Suppressor macrophage (primary cell): ENCODE measurements around the gene ANXA6.
"Not testable (repeated sequence)": the region's sequence is repeated elsewhere in the genome, so short reads cannot be mapped to it uniquely, and the experiment has no call there.

Source experiments
- DNase-seq, 4 experiments: peaks; one replicate each; pipeline ENCODE4 v3.0.0-alpha.2; 2020 to 2022
- total RNA-seq, 17 experiments: gene quantifications; one replicate each; lab custom pipeline; 2026; ENCODE audit warnings: mixed read lengths in 6 of 17, inconsistent platforms in 3 of 17; lab: John Stamatoyannopoulos, UW

ANXA6 gene
- total RNA-seq, result 91.4 to 202 (median 141) reads per million in 17 experiments

DNA sequence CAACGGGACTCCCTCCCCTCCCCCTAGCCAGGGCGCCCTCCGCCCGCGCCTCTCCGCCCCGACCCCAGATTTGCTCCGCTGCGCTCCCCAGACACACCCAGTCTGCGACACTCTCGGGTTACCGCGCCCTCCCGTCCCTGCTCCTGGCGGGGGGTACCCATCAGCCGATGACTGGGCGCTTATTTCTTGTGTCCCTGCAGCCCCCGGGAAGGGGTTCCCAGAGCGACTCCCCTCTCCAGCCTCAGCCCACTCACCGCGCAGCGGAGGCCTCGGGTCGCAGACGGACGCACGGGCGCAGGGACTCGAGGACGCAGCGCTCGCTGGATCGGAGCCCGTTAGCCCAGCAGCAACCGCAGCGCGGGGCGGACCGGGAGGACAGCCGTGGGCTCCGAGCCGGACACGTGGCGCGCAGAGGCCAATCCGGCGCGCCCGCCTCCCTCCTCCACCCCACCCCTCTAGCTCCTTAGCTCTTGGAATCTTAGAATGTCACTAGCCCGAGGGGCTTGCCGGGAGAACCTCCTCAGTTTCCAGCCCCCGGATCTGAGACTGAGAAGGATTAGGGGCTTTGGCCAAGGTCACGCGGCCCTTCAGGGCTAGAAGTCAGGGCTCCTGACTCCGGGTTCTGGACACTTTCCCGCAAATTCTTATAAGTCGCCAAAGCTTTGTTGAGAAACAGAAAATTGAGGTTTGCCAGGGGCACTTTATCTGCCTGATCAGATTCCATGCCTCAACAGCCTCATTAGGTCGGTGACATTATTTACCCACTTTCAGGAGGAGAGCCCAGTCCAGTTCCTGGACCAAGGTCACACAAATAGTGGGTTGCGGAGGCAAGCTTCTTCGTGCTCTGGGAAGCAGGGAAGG is at the start of gene ANXA6:
TSS of gene ANXA6 (minus strand) at position 354 of the 861 bp plus-strand sequence. CDS start 9,878 bp downstream, outside the sequence.
- peak; percentile 86 to 94 (median 89) for DNase-seq

- DNase-seq, result no peak
These were observed 47.8 kb upstream of the ANXA6 start for GRCh38 chr5:151205411-151205810.

DNA sequence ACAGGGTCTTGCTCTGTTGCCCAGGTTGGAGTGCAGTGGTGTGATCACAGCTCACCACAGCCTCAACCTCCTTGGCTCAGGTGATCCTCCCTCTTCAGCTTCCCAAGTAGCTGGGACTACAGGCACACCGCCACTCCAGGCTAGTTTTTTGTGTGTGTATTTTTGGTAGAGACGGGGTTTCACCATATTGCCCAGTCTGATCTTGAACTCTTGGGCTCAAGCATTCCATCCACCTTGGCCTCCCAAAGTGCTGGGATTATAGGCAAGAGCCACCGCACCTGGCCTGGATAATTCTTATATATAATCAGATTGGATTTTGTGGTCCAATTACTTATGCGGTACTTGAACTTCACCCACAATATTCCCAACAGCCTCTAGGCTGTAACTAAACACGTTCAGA is 46.5 kb upstream of the ANXA6 start:
- DNase-seq, result no peak

GRCh38 chr5:151202381-151203139 is 45.0 kb upstream of the ANXA6 start:
- peak; percentile 19 to 61 (median 47) for DNase-seq

DNA sequence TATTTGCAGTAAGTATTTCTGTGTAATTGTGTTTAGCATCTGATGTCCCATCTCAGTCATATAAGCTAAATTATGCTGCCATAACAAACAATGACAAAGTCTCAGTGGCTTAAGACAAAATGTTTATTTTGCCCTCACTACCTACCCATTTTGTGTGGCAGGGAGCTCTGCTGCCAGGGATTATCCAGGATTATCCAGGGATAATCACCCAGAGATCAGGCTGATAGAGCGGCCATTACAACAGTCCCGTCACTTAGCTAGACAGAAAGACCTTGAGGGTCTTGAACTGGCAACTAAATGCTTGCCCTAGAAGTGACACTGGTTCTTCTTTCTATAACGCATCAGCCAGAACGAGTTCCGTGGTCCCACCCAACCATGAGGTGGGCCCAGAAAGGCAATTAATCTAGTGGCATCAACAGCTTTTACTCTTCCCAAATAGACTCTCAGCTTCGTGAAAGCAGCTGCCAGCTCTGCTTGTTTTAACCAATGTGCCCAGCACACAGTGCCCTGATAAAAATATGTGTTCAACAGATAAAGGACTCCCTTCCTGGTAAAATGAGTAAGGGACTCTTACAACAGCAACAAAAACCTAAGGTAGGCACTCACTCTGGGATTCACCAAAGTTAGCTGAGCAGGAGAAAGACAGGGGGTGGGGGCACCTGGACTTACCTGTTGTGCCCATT is 43.5 kb upstream of the ANXA6 start:
- no peak for DNase-seq

DNA sequence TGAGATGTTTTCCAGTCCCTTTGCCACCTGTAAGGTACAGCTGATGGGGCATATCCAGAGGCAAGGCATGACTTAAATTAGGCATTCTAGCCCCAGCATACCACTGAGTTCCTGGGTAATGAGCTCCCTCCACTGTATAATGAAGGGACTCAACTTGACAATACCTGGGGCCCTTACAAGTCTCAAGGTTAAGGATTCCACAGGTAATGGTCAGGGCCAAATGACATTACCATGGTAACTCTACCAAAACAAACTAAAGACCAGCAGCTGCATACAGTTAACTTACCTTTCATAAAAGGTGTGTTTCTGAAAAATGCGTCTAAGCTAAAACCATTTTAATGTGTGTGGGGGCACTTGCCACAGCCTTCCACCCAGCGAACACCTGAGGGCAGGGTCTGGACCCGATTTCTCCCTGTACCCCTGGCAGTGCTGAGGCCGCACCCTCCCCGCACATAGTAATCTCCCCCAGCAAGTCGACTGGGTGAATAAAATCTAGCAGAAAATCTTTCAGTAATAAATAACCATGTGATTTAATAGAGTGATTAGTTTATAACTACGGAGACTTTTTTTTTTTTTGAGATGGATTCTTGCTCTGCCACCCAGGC is 42.1 kb upstream of the ANXA6 start:
- no peak for DNase-seq

- DNase-seq, result no peak
These were observed 41.3 kb upstream of the ANXA6 start for GRCh38 chr5:151198861-151199260.

GRCh38 chr5:151197291-151197600 is 39.7 kb upstream of the ANXA6 start:
- not testable (repeated sequence) for DNase-seq

DNA sequence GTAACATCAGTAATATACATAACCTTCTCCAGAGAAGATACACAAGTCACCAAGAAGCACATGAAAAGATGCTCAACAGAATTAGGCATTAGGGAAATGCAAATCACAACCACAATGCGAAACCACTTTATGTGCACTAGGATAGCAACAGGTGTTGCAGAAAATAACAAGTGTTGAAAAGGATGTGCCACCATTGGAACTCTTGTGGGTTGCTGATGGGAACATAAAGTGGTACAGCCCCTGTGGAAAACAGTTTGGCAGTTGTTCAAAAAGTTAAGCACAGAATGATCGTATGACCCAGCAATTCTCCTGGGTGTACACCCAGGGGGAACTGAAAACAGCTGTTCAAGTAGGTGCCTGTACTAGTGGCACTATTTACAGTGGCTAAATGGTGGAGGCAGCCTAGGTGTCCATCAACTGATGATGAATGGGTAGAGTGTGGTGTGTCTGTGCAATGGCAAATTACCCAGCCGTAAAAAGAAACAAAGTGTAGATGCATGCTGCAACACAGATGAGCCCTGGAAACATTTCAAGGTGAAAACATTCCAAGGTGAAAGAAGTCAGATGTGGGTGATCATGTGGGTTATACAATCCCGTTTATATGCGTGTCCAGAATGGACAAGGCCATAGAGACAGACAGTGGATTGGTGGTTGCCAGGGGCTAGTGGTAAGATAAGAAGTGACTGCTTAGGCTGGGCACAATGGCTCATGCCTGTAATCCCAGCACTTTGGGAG is 39.1 kb upstream of the ANXA6 start:
- peak in 1 of 4 experiments; percentile 11 for DNase-seq

DNA sequence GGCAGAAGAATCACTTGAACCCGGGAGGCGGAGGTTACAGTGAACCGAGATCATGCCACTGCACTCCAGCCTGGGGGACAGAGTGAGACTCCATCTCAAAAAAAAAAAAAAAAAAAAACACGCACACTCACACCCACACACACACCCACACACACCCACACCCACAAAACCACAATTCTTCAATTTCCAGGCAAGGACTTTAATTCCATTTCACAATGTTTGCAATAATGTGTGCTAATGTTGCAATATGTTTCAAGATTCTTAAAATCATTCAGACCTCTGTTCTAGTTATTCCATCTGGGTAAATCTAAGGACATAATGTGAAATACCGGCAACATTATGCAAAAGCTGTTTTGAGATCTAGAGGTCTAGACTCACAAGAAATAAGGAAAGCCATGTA is 38.0 kb upstream of the ANXA6 start:
- DNase-seq, result peak; percentile 32 to 72 (median 56)

- no peak for DNase-seq
These were observed 35.0 kb upstream of the ANXA6 start for GRCh38 chr5:151192626-151193025.

GRCh38 chr5:151191661-151192060 is 34.1 kb upstream of the ANXA6 start:
- no peak for DNase-seq

GRCh38 chr5:151189151-151189550 is 31.6 kb upstream of the ANXA6 start:
- no peak for DNase-seq

DNA sequence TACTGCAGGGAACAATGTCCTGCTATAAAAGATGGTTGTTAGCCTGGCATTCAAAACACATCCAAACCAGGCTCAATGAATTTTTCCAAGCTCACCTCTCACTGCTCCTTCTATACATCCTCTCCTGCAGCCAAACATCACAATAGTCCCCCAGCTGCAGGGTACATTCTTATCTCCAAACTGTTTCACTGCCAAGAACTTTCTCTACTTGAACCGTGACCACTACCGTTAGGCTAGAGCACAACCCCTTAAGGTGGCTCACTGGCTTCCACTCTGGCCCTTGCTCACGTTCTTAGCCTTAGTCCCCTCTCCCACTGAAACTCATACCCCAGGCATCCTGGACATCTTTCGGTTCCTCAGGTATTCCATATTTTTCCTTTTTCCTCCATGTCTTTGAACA is 29.0 kb upstream of the ANXA6 start:
- DNase-seq, result no peak

GRCh38 chr5:151186052-151186451 is 28.5 kb upstream of the ANXA6 start:
- no peak for DNase-seq

- no peak for DNase-seq
These were observed 26.9 kb upstream of the ANXA6 start for GRCh38 chr5:151184316-151185042.

- DNase-seq, result no peak
These were observed 26.1 kb upstream of the ANXA6 start for GRCh38 chr5:151183456-151184245.

DNA sequence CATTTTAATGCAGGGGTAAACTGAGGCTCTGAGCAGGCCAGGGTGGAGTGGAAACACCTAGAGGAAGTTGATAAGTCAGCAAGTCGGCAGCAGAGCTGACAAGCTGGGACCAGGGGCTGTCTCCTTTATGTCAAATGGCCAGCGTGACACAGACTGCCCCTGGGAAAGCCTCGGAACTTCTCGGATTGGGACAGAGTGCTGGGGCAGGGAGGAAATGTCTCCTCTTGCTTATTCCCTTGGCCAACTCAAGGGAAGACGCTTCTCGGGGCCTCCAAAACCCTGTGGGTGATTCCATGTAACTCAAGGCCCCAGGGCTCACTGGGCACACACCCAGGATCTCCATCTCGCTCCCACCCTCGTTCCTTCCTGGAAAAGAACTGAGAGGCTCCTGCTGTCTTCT is 25.4 kb upstream of the ANXA6 start:
- no peak for DNase-seq

DNA sequence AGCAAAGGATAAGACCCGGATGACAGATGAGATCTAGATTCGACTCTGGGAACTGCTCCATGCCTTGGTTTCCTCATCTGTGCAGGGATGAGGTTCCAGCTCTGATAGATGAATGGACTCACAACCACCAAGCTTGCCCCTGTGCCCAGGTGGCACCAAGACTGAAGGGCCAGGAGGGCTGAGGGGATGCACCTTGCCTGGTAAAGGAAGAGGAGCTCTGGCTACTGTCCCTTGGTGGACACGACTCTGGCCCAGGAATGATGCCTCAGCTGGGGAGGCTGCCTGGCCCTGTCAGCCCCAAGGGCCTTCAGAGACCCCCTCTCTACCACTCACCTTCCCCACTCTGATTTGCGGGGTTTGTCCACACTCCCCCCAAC is 24.9 kb upstream of the ANXA6 start:
- DNase-seq, result no peak

DNA sequence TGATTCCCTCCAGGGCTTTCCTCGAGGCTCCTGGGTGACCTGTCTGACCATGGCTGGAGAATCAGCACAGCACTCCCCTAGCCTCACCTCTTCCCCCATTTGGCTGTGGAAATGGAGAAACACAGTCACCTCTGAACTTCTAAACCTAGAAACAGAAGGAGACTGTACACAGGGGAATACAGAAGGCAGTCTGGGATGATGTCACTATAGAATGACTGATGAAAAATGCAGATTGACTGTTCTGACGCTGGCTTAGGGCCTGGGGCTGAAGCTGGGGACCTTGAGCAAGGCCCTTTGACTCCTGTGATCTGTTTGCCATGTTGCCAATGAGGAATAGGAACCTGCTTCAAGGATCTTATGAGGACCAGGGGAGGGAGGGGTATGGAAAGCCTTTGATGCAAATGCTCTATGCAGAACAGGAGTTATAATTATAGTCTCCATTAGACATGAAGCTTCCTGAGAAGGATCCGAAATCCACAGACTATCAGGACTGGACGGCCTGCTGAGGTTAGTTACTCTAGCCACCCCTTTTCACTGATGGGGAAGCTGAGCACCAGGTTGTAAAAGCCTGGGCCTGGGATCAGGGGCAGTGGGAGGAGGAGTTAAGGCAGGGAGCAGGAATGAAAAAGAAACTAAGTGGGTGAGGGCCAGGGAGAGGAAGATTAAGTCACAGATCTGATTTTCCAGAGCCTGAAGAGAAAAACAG is 24.4 kb upstream of the ANXA6 start:
- no peak for DNase-seq
